IPS DF 19.7 (cell line): ENCODE data around the gene NOXA1.
"Not testable (repeated sequence)": the region's sequence is repeated elsewhere in the genome, so short reads cannot be mapped to it uniquely, and the experiment has no call there.

Source experiments
- DNase-seq: peaks from one replicate; pipeline ENCODE4 v3.0.0-alpha.2; 2013; ENCODE audit warnings: low read depth, low spot score

Gene NOXA1

GRCh38 chr9:137437691-137438590 lies 14.7 kb downstream of the NOXA1 start:
- no peak for DNase-seq

- DNase-seq = no peak
Measured at GRCh38 chr9:137438591-137439157, 15.5 kb downstream of the NOXA1 start.

- DNase-seq = no peak
Measured at GRCh38 chr9:137439158-137439714, 16.0 kb downstream of the NOXA1 start.

- no peak for DNase-seq
Measured at GRCh38 chr9:137441289-137441934, 18.2 kb downstream of the NOXA1 start, which contains the start of gene ENTPD8. Gene ENTPD8, minus strand, starts transcription at chr9:137441357. Its CDS starts 3,072 bp downstream, at chr9:137438285.

GRCh38 chr9:137441935-137442321 lies 18.7 kb downstream of the NOXA1 start:
- no peak for DNase-seq

- no peak for DNase-seq
Measured at GRCh38 chr9:137444106-137444790, 21.1 kb downstream of the NOXA1 start.

- DNase-seq = no peak
Measured at GRCh38 chr9:137445275-137445807, 22.1 kb downstream of the NOXA1 start.

GRCh38 chr9:137445930-137446431 lies 22.8 kb downstream of the NOXA1 start:
- no peak for DNase-seq

GRCh38 chr9:137446851-137447471 lies 23.8 kb downstream of the NOXA1 start:
- no peak for DNase-seq

GRCh38 chr9:137447722-137448601 lies 24.8 kb downstream of the NOXA1 start:
- DNase-seq = no peak

- DNase-seq = no peak
Measured at GRCh38 chr9:137448602-137448962, 25.4 kb downstream of the NOXA1 start.

GRCh38 chr9:137449081-137449844 lies 26.1 kb downstream of the NOXA1 start:
- no peak for DNase-seq

- no peak for DNase-seq
Measured at GRCh38 chr9:137449931-137450538, 26.8 kb downstream of the NOXA1 start.

GRCh38 chr9:137450539-137451222 lies 27.5 kb downstream of the NOXA1 start:
- not testable (repeated sequence) for DNase-seq

- not testable (repeated sequence) for DNase-seq
Measured at GRCh38 chr9:137451264-137452005, 28.2 kb downstream of the NOXA1 start.

GRCh38 chr9:137452006-137452760 lies 29.0 kb downstream of the NOXA1 start:
- DNase-seq = no peak
